Neural crest cell (in vitro differentiated cells): Measurements from ENCODE around the gene AKAP13. TPM values are rescaled to one million over a fixed set of nuclear protein-coding genes. Genes with fewer than 3 reads are reported as not detected.
A peak's percentile ranks its signal among the peaks of the same experiment; 100 is the strongest.

Experiments
- DNase-seq: peaks from one replicate; pipeline ENCODE4 v3.0.0; 2021; ENCODE audit warnings: low read depth, mixed read lengths, low spot score
- H3K27ac Mint-ChIP-seq: one replicate; pipeline ENCODE4 v1.8.0; 2021; ENCODE audit warnings: mild to moderate bottlenecking, mixed read lengths; ENCODE audit not compliant: unreplicated experiment
- H3K27me3 Mint-ChIP-seq: 2 replicates; pipeline ENCODE4 v1.8.0; 2021; ENCODE audit warnings: low read depth, mild to moderate bottlenecking, mixed read lengths
- H3K36me3 Mint-ChIP-seq: 2 replicates; pipeline ENCODE4 v1.8.0; 2021; ENCODE audit warnings: low read depth, mild to moderate bottlenecking, mixed read lengths
- H3K4me1 Mint-ChIP-seq: 2 replicates; pipeline ENCODE4 v1.8.0; 2021; ENCODE audit warnings: mixed read lengths
- H3K4me3 Mint-ChIP-seq: one replicate; pipeline ENCODE4 v1.8.0; 2021; ENCODE audit warnings: mild to moderate bottlenecking, mixed read lengths
- H3K9me3 Mint-ChIP-seq: 2 replicates; pipeline ENCODE4 v1.8.0; 2021; ENCODE audit warnings: mixed read lengths
- CTCF ChIP-seq: fragments of 200-600 bp; sonication (generic); conservative IDR thresholded peaks from 2 replicates; pipeline ENCODE4 v1.5.0; 2021; ENCODE audit warnings: antibody characterized with exemption, mild to moderate bottlenecking
- total RNA-seq: library from RNA; stranded (reverse); gene quantifications from 2 replicates; pipeline ENCODE4 v1.2.1, GENCODE V29; 2021

The AKAP13 gene
- total RNA-seq, 1 donor from 2014 or later = 81.3 TPM

- Mint-ChIP-seq H3K4me1 (peaks cover 68% of the 10 kb centered on the region), H3K27me3 (no peaks in the 10 kb centered on the region), H3K9me3 (no peaks in the 10 kb centered on the region), H3K4me3 (peak overlapping the region; percentile 9), H3K36me3 (peaks cover 33% of the 10 kb centered on the region), H3K27ac (no peak overlapping the region)
- no peak for DNase-seq
- TF ChIP-seq CTCF = no peak
Measured at GRCh38 chr15:85744579-85744978, 364.2 kb downstream of the AKAP13 start.

GRCh38 chr15:85745023-85745422 is 364.6 kb downstream of the AKAP13 start:
- DNase-seq = no peak
- no peaks in the 10 kb centered on the region for H3K27me3 Mint-ChIP-seq
- peaks cover 72% of the 10 kb centered on the region for H3K4me1 Mint-ChIP-seq
- H3K4me3 Mint-ChIP-seq = peak overlapping the region; percentile 12
- peaks cover 32% of the 10 kb centered on the region for H3K36me3 Mint-ChIP-seq
- TF ChIP-seq CTCF = no peak
- H3K9me3 Mint-ChIP-seq = no peaks in the 10 kb centered on the region
- H3K27ac Mint-ChIP-seq = no peak overlapping the region

- DNase-seq = no peak
- Mint-ChIP-seq H3K27me3 (peaks cover 3% of the 10 kb centered on the region), H3K36me3 (peaks cover 32% of the 10 kb centered on the region), H3K9me3 (no peaks in the 10 kb centered on the region), H3K4me1 (peaks cover 78% of the 10 kb centered on the region), H3K27ac (peak overlapping the region; percentile 81), H3K4me3 (peak overlapping the region; percentile 64)
- TF ChIP-seq CTCF = no peak
Measured at GRCh38 chr15:85745525-85746150, 365.2 kb downstream of the AKAP13 start.

GRCh38 chr15:85746641-85747040 is 366.2 kb downstream of the AKAP13 start:
- peaks cover 32% of the 10 kb centered on the region for H3K36me3 Mint-ChIP-seq
- H3K9me3 Mint-ChIP-seq = no peaks in the 10 kb centered on the region
- no peak for TF ChIP-seq CTCF
- peaks cover 88% of the 10 kb centered on the region for H3K4me1 Mint-ChIP-seq
- H3K4me3 Mint-ChIP-seq = peak overlapping the region; percentile 64
- H3K27ac Mint-ChIP-seq = peak overlapping the region; percentile 83
- DNase-seq = no peak
- peaks cover 5% of the 10 kb centered on the region for H3K27me3 Mint-ChIP-seq

- H3K27ac Mint-ChIP-seq = peak overlapping the region; percentile 62
Measured at GRCh38 chr15:85748176-85748575, 367.8 kb downstream of the AKAP13 start.

More at GRCh38 chr15:85748176-85748575, 367.8 kb downstream of the AKAP13 start:
- Mint-ChIP-seq H3K4me3 (peak overlapping the region; percentile 88), H3K36me3 (peaks cover 30% of the 10 kb centered on the region), H3K9me3 (no peaks in the 10 kb centered on the region), H3K27me3 (peaks cover 8% of the 10 kb centered on the region), H3K4me1 (peaks cover 93% of the 10 kb centered on the region)
- no peak for TF ChIP-seq CTCF
- DNase-seq = no peak
